HepG2 (cell line): ENCODE data around the gene XAF1. TPM values are rescaled to one million over a fixed set of nuclear protein-coding genes. Genes with fewer than 3 reads are reported as not detected.
A peak's percentile ranks its signal among the peaks of the same experiment; 100 is the strongest.

Experiments
- AGO2 ChIP-seq: fragments of 200-400 bp; formaldehyde crosslinking; optimal IDR thresholded peaks from 2 replicates; pipeline ENCODE3; 2017; ENCODE audit warnings: mild to moderate bottlenecking, low read depth, low read length, moderate library complexity
- ARID5B ChIP-seq: IDR thresholded peaks from 2 replicates; pipeline ENCODE4 v1.4.0; 2020; ENCODE audit warnings: mild to moderate bottlenecking, missing genetic modification reagents
- HOXA3 ChIP-seq: sonication (generic); formaldehyde crosslinking; IDR thresholded peaks from 2 replicates; pipeline ENCODE4 v1.5.0; 2020; ENCODE audit warnings: missing genetic modification reagents
- JUNB ChIP-seq: sonication (generic); formaldehyde crosslinking; IDR thresholded peaks from 2 replicates; pipeline ENCODE4 v1.8.0; 2022; ENCODE audit warnings: missing genetic modification reagents, mild to moderate bottlenecking, borderline replicate concordance
- MIER3 ChIP-seq: IDR thresholded peaks from 2 replicates; pipeline ENCODE4 v1.6.1; 2016; ENCODE audit warnings: missing compliant biosample characterization, borderline replicate concordance
- TCF12 ChIP-seq, 2 experiments: fragments of 450-650 bp in 1 of 2; sonication (generic) in 1 of 2; formaldehyde crosslinking in 1 of 2; IDR thresholded peaks; 2 replicates each; pipeline versions ENCODE4 v1.6.1 to v1.8.0; 2017 to 2022; ENCODE audit warnings: antibody characterized with exemption in 1 of 2, mild to moderate bottlenecking in 1 of 2, missing genetic modification reagents in 1 of 2, moderate library complexity in 1 of 2
- YY1 ChIP-seq: IDR thresholded peaks from 2 replicates; pipeline ENCODE4 v1.6.1; 2011; ENCODE audit warnings: low read length, low read depth, moderate library complexity, mild to moderate bottlenecking; ENCODE audit not compliant: insufficient read depth, insufficient replicate concordance
- ZNF280B ChIP-seq: sonication (generic); formaldehyde crosslinking; IDR thresholded peaks from 2 replicates; pipeline ENCODE4 v1.5.0; 2020; ENCODE audit warnings: missing genetic modification reagents, mild to moderate bottlenecking, borderline replicate concordance
- ZNF660 ChIP-seq: sonication (generic); formaldehyde crosslinking; IDR thresholded peaks from 2 replicates; pipeline ENCODE4 v1.5.1; 2020; ENCODE audit warnings: mild to moderate bottlenecking, low read depth, missing genetic modification reagents, borderline replicate concordance
- polyA plus RNA-seq, 8 experiments: library from polyadenylated mRNA; depleted of rRNA in 3 of 8; stranded (reverse) in 7 of 8; unstranded in 1 of 8; fragments of >200 nt; fragmentation: Illumina TruSeq in 4 of 8; extraction: Trizol in 4 of 8; gene quantifications; 2 replicates each; pipeline versions ENCODE4 v1.2.1 to v1.2.3, GENCODE V29; 2011 to 2016; ENCODE audit warnings: low read depth in 4 of 8, missing spikeins in 1 of 8, mixed read lengths in 1 of 8; ENCODE audit not compliant: insufficient read depth in 1 of 8
- total RNA-seq, 5 experiments: library from RNA; depleted of rRNA; stranded (reverse); fragments of >200 nt; fragmentation: Illumina TruSeq; extraction: Trizol; gene quantifications; 2 replicates each; pipeline ENCODE4 v1.2.3, GENCODE V29; 2016; ENCODE audit warnings: low read depth in 1 of 5
- TF ChIP-seq, protein P1 (sequence below): sonication (generic); formaldehyde crosslinking; IDR thresholded peaks from 2 replicates; pipeline ENCODE4 v1.4.0; 2020; ENCODE audit warnings: mild to moderate bottlenecking, missing genetic modification reagents
- TF ChIP-seq, protein P2 (sequence below): sonication (generic); formaldehyde crosslinking; conservative IDR thresholded peaks from 2 replicates; pipeline ENCODE4 v1.8.0; 2022; ENCODE audit warnings: mild to moderate bottlenecking, moderate library complexity, missing genetic modification reagents
- TF ChIP-seq, protein P3 (sequence below): sonication (generic); formaldehyde crosslinking; IDR thresholded peaks from 2 replicates; pipeline ENCODE4 v1.5.1; 2020; ENCODE audit warnings: missing genetic modification reagents, mild to moderate bottlenecking, borderline replicate concordance
- TF ChIP-seq, protein P4 (sequence below): sonication (generic); formaldehyde crosslinking; IDR thresholded peaks from 2 replicates; pipeline ENCODE4 v1.4.0; 2020; ENCODE audit warnings: low read depth, mild to moderate bottlenecking, missing genetic modification reagents

Gene XAF1
- total and polyA plus RNA-seq, 2 of the 13 experiments (the other 11 are each of a cell fraction or from before 2014, with no cell fraction given) = 1.2 to 2.4 TPM

- TF ChIP-seq, protein P1, sequence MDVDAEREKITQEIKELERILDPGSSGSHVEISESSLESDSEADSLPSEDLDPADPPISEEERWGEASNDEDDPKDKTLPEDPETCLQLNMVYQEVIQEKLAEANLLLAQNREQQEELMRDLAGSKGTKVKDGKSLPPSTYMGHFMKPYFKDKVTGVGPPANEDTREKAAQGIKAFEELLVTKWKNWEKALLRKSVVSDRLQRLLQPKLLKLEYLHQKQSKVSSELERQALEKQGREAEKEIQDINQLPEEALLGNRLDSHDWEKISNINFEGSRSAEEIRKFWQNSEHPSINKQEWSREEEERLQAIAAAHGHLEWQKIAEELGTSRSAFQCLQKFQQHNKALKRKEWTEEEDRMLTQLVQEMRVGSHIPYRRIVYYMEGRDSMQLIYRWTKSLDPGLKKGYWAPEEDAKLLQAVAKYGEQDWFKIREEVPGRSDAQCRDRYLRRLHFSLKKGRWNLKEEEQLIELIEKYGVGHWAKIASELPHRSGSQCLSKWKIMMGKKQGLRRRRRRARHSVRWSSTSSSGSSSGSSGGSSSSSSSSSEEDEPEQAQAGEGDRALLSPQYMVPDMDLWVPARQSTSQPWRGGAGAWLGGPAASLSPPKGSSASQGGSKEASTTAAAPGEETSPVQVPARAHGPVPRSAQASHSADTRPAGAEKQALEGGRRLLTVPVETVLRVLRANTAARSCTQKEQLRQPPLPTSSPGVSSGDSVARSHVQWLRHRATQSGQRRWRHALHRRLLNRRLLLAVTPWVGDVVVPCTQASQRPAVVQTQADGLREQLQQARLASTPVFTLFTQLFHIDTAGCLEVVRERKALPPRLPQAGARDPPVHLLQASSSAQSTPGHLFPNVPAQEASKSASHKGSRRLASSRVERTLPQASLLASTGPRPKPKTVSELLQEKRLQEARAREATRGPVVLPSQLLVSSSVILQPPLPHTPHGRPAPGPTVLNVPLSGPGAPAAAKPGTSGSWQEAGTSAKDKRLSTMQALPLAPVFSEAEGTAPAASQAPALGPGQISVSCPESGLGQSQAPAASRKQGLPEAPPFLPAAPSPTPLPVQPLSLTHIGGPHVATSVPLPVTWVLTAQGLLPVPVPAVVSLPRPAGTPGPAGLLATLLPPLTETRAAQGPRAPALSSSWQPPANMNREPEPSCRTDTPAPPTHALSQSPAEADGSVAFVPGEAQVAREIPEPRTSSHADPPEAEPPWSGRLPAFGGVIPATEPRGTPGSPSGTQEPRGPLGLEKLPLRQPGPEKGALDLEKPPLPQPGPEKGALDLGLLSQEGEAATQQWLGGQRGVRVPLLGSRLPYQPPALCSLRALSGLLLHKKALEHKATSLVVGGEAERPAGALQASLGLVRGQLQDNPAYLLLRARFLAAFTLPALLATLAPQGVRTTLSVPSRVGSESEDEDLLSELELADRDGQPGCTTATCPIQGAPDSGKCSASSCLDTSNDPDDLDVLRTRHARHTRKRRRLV (CRISPR knock-in tag) = no peak
- TF ChIP-seq AGO2 (no peak), MIER3 (CRISPR knock-in tag) (no peak; the same call in 1 of the 2 replicates), JUNB (CRISPR knock-in tag) (peak; percentile 9; the same call in 1 of the 2 replicates), ZNF660 (CRISPR knock-in tag) (no peak), TCF12 (IDR thresholded peaks at IDR 0.05) (no peak), TCF12 (CRISPR knock-in tag; IDR thresholded peaks at IDR 0.05) (no peak), YY1 (no peak), ZNF280B (0 out of 2 replicates have a peak, but pooled peaks have one; percentile 2), HOXA3 (CRISPR knock-in tag) (0 out of 2 replicates have a peak, but pooled peaks have one; percentile 17), ARID5B (CRISPR knock-in tag) (peak; percentile 58; the same call in 1 of the 2 replicates)
- TF ChIP-seq, protein P2, sequence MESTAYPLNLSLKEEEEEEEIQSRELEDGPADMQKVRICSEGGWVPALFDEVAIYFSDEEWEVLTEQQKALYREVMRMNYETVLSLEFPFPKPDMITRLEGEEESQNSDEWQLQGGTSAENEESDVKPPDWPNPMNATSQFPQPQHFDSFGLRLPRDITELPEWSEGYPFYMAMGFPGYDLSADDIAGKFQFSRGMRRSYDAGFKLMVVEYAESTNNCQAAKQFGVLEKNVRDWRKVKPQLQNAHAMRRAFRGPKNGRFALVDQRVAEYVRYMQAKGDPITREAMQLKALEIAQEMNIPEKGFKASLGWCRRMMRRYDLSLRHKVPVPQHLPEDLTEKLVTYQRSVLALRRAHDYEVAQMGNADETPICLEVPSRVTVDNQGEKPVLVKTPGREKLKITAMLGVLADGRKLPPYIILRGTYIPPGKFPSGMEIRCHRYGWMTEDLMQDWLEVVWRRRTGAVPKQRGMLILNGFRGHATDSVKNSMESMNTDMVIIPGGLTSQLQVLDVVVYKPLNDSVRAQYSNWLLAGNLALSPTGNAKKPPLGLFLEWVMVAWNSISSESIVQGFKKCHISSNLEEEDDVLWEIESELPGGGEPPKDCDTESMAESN (CRISPR knock-in tag) = no peak
- TF ChIP-seq, protein P3, sequence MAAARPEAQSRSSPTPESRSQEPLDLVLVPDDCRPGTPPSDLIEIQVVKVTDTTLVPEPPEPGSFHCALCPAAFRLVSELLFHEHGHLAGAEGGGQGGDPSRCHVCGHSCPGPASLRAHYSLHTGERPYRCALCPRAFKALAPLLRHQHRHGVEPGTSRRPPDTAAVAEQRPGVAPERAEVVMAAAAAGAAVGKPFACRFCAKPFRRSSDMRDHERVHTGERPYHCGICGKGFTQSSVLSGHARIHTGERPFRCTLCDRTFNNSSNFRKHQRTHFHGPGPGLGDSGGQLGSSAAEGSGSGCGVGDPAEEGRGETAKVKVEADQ (CRISPR knock-in tag) = no peak
- TF ChIP-seq, protein P4, sequence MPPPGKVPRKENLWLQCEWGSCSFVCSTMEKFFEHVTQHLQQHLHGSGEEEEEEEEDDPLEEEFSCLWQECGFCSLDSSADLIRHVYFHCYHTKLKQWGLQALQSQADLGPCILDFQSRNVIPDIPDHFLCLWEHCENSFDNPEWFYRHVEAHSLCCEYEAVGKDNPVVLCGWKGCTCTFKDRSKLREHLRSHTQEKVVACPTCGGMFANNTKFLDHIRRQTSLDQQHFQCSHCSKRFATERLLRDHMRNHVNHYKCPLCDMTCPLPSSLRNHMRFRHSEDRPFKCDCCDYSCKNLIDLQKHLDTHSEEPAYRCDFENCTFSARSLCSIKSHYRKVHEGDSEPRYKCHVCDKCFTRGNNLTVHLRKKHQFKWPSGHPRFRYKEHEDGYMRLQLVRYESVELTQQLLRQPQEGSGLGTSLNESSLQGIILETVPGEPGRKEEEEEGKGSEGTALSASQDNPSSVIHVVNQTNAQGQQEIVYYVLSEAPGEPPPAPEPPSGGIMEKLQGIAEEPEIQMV (CRISPR knock-in tag) = no peak
Observed at GRCh38 chr17:6711681-6712057, 44.2 kb upstream of the XAF1 start (continued).
